SJSA1 (cell line): ENCODE measurements around the gene JSRP1. TPM values are rescaled to one million over a fixed set of nuclear protein-coding genes. Genes with fewer than 3 reads are reported as not detected.
A peak's percentile ranks its signal among the peaks of the same experiment; 100 is the strongest.

Source experiments
- DNase-seq, 2 experiments: peaks; one replicate each; pipeline ENCODE4 v3.0.0-alpha.2; 2015 to 2020; ENCODE audit warnings: low spot score in 2 of 2, low read depth in 1 of 2
- H3K27ac ChIP-seq: fragments of 250-450 bp; sonication (Bioruptor Pico); 2 replicates; pipeline ENCODE4 v1.5.1; 2020; ENCODE audit warnings: mild to moderate bottlenecking, moderate library complexity
- H3K27me3 ChIP-seq: fragments of 250-450 bp; sonication (Bioruptor Pico); replicated peaks from 2 replicates; pipeline ENCODE4 v1.5.1; 2020; ENCODE audit warnings: mild to moderate bottlenecking, moderate library complexity
- H3K36me3 ChIP-seq: fragments of 250-450 bp; sonication (Bioruptor Pico); 2 replicates; pipeline ENCODE4 v1.5.1; 2020; ENCODE audit warnings: mild to moderate bottlenecking
- H3K4me1 ChIP-seq: fragments of 250-450 bp; sonication (Bioruptor Pico); replicated peaks from 2 replicates; pipeline ENCODE4 v1.6.1; 2021; ENCODE audit warnings: mild to moderate bottlenecking
- H3K4me3 ChIP-seq: fragments of 250-450 bp; sonication (Bioruptor Pico); 2 replicates; pipeline ENCODE4 v1.5.1; 2020; ENCODE audit warnings: mild to moderate bottlenecking
- H3K9me3 ChIP-seq: fragments of 250-450 bp; sonication (Bioruptor Pico); replicated peaks from 2 replicates; pipeline ENCODE4 v1.5.1; 2020; ENCODE audit warnings: mild to moderate bottlenecking
- total RNA-seq: library from RNA; depleted of rRNA; stranded (reverse); fragments of >200 nt; shearing (Covaris generic); gene quantifications from 2 replicates; pipeline ENCODE4 v1.2.3, GENCODE V29; 2014; rRNA removed

The JSRP1 gene, protein sequence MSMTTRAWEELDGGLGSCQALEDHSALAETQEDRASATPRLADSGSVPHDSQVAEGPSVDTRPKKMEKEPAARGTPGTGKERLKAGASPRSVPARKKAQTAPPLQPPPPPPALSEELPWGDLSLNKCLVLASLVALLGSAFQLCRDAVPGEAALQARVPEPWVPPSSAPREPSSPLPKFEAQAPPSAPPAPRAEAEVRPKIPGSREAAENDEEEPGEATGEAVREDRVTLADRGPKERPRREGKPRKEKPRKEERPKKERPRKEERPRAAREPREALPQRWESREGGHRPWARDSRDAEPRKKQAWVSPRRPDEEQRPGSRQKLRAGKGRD
- not detected in 2 replicates for total RNA-seq

DNA sequence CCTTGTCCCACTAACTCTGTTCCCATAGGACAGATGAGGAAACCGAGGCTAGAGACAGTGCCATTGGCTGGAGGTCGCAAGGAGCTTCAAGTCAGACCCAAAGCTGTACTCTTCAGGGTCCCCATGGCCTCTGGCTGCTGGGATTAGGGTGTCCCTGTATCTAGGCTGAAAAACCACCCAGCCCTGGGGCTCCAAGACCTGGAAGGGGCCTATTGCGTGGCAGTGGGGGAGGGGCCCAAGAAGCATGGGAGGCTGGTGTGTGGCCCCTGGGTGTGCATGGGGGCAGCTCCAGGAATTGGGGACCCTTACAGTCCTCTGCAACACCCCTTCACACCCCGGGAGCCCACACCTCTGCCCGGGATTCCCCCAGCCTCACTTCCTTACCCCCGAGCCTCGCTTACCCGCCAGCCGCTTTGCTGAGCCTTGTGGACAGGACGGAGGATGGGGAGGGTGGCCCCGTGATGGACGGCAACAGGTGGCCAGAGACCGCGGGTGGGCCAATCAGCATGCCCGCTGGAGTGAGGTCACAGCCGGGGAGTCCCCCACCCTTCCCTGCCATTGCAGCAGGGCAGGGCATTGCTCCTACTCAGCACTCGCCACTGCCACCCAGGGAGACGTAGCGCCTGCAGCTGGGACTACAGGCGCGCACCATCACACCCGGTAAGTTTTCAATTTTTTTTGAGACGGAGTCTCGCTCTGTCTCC is at the start of gene JSRP1:
JSRP1 (minus strand) TSS at position 436 of the 704 bp plus-strand sequence. CDS start 1,103 bp downstream, outside the sequence.
- DNase-seq, result peak in 1 of 2 experiments; percentile 45
- Histone ChIP-seq H3K4me1 (peaks cover 9% of the 10 kb centered on the region; the same call in 1 of the 2 replicates), H3K9me3 (no peaks in the 10 kb centered on the region), H3K27ac (no peak within 1 kb of the TSS), H3K4me3 (no peak within 1 kb of the TSS), H3K27me3 (no peaks in the 10 kb centered on the region), H3K36me3 (no peaks in the 10 kb centered on the region)

DNA sequence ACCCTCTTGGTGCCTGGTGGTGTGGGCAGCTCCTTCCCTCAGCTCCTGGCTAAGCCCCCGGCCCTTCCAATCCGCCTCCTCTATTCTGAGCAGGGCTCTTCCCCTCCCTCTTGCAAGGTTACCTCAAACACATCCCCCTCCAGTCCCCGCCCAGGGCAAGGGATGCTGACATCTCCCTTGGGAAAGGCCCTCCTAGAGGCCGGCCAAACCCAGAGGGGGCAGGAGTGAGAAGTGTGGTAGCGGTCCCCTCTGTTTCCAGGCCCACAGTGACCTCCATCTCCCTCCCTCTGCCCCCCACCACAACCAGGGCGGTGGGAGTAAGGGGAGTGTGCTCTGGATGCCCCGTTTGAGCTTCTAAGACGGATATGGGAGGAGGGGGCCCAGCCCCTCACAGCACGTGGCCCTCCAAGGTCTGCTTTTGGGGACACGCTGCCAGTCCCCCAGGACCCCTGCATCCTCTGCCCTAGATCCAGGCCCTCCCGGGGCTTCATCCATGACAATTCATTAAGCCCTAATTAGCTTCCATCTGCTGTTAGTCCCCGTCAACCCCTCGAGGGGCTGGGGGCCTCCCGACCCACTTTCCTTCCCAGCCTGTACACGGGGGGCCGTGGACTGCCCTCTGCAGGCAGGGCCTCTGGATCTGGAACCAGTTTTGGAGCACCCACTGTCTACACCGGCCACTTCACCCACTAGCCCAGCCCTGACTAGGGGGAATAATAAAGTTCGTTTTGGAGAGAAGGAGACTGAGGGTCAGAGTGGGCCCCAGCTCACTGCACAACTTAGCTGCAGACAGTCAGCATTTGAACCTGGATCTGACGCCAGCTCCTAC is 49.4 kb upstream of the JSRP1 start:
- H3K4me3 ChIP-seq, result no peak overlapping the region
- peaks cover 25% of the 10 kb centered on the region for H3K27me3 ChIP-seq
- no peak overlapping the region for H3K27ac ChIP-seq
- no peaks in the 10 kb centered on the region; the same call in 1 of the 2 replicates for H3K9me3 ChIP-seq
- H3K36me3 ChIP-seq, result no peaks in the 10 kb centered on the region
- H3K4me1 ChIP-seq, result peaks cover 3% of the 10 kb centered on the region; the same call in 1 of the 2 replicates
- DNase-seq, result no peak

DNA sequence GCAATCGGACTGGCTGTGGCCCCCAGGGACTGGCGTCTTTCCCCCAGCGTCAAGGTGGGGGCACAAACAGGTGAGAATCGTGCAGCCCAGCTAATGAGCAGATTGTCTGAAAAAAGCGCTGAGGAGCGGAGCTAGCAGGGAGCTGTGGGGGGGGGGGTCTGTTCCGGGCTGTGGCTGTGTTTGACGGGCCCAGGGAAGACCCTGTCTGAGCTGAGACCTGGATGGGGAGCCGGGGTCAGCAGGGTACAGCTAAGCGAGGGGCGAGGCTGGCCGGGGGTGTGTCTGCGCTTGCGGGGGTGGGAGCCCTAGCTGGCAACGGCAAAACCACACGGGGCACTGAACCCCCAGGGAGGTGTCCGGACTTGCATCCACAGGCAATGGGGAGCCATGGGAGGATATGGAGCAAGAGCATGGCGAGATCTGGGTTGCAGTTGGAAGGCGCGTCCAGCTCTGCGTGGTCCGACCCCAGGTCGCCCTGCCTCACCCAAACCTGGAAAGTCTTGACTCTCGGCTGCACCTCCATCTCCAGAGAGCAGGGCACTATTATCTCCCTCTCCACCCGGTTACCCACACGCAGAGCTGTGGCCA is 47.1 kb upstream of the JSRP1 start:
- no peak overlapping the region for H3K4me3 ChIP-seq
- H3K4me1 ChIP-seq, result peaks cover 2% of the 10 kb centered on the region; the same call in 1 of the 2 replicates
- DNase-seq, result no peak
- H3K27ac ChIP-seq, result no peak overlapping the region
- H3K27me3 ChIP-seq, result peaks cover 23% of the 10 kb centered on the region
- no peaks in the 10 kb centered on the region for H3K36me3 ChIP-seq
- no peaks in the 10 kb centered on the region; the same call in 1 of the 2 replicates for H3K9me3 ChIP-seq

DNA sequence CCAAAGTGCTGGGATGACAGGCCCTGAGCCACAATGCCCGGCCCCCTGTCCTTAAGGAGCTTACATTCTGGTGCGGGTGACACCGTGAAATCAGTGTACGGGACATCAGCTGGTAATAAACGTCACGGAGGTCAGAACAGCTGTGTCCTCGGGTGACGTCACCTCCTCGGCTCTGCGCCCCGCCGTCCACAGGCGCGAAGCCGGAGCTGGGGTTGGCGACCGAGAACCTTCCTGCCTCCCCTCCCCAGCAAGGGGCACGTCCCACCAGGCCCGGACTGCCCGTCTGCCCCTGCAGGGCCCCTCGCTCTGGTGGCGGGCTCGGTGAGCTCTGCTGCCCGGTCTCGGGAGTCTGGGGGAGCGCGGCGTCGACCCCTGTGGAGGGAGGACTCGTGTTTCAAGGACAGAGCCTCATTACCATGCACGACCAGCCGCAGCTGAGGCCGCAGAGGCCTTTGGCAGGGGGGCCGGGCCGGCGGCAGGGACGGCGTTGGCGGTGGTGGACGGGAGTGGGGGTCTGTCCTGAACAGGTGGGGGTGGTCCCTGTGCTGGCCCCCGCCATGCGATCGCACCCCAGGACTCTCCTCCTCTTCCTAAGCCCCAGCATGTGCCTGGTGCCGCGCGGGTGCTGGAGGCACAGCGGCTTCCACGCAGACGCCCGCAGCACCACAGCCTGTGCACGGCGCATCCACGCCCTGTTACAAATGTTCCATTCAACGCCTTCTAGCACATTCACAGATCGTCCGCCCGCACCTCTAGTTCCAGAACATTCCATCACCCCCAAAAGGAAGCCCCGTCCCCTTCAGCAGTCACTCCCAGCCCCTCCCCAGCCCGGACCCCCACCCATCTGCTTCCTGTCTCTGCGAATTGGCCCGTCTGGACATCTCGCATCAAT is 46.3 kb upstream of the JSRP1 start:
- Histone ChIP-seq H3K36me3 (no peaks in the 10 kb centered on the region), H3K4me1 (no peaks in the 10 kb centered on the region), H3K9me3 (no peaks in the 10 kb centered on the region), H3K27ac (no peak overlapping the region), H3K27me3 (peaks cover 18% of the 10 kb centered on the region), H3K4me3 (no peak overlapping the region)
- no peak for DNase-seq

DNA sequence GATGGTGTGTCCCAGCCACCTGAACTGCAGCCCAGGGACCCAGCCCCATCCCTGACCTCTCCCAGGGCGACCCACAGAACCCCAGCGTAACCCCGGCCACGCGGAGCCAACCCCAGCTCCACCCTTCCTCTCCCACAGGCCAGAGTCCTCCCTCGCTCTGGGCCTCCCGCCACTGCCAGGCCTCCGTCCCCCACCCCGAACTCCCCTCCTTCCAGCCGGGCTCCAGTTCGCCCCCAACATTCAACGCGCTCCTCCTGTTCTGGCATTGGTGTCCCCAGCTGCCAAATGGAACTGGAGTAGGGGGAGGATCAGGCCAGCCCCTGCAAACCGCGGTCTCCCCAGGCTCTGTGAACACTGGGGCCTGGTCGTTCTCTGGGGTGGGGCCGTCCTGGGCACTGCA is 44.3 kb upstream of the JSRP1 start:
- DNase-seq, result no peak
- no peaks in the 10 kb centered on the region for H3K27me3 ChIP-seq
- H3K9me3 ChIP-seq, result no peaks in the 10 kb centered on the region
- H3K27ac ChIP-seq, result no peak overlapping the region
- H3K4me3 ChIP-seq, result no peak overlapping the region
- H3K4me1 ChIP-seq, result no peaks in the 10 kb centered on the region
- H3K36me3 ChIP-seq, result no peaks in the 10 kb centered on the region

DNA sequence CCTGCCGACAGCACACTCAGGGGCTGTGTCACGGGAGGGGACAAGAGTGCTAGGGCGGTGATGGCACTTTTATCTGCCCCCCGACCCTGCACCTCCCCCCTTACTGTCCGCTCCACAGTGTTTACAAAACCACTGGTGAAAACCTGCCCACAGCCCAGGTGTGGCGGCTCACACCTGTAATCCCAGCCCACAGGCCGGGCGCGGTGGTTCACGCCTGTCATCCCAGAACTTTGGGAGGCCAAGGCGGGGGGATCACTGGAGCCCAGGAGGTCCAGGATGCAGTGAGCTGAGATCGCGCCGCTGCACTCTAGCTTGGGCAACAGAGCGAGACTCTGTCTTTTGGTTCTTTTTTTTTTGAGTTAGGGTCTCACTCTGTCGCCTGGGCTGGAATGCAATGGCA is 39.9 kb upstream of the JSRP1 start:
- no peaks in the 10 kb centered on the region for H3K4me1 ChIP-seq
- H3K27ac ChIP-seq, result no peak overlapping the region
- no peak for DNase-seq
- no peaks in the 10 kb centered on the region for H3K36me3 ChIP-seq
- no peaks in the 10 kb centered on the region for H3K9me3 ChIP-seq
- no peak overlapping the region for H3K4me3 ChIP-seq
- H3K27me3 ChIP-seq, result no peaks in the 10 kb centered on the region

DNA sequence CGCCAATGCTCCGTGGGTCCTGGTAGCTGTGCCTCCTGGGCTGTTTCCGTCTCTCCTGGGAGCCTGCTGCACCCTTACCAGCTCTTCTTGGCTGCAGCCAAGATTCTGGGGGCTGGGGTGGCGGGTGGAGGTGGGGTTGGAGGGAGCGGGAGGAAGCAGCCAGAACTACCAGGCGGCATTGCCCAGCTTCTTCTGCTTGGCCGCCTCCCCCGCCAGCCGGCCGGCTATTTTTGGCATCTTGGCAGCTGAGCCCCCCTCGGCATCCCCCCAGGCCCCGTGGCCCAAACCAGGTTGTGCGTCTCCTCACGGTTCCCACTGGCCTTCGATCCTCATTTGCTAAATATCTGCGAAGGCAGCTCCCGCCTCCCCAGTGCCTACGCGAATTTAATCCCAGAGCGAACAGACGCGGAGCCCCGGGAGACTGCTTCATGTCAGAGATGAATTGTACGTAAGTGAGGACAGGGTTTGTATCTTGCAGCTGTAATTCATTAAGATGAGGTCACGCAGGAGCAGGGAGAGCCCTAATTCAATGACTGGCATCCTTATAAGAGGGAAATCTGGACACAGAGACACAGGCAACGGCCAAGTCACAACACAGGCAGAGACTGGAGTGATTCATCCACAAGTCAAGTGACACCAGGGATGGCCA is 38.6 kb upstream of the JSRP1 start:
- no peak overlapping the region for H3K4me3 ChIP-seq
- H3K27ac ChIP-seq, result no peak overlapping the region
- no peaks in the 10 kb centered on the region; the same call in 1 of the 2 replicates for H3K27me3 ChIP-seq
- no peaks in the 10 kb centered on the region for H3K36me3 ChIP-seq
- H3K4me1 ChIP-seq, result no peaks in the 10 kb centered on the region
- no peaks in the 10 kb centered on the region for H3K9me3 ChIP-seq
- no peak for DNase-seq

DNA sequence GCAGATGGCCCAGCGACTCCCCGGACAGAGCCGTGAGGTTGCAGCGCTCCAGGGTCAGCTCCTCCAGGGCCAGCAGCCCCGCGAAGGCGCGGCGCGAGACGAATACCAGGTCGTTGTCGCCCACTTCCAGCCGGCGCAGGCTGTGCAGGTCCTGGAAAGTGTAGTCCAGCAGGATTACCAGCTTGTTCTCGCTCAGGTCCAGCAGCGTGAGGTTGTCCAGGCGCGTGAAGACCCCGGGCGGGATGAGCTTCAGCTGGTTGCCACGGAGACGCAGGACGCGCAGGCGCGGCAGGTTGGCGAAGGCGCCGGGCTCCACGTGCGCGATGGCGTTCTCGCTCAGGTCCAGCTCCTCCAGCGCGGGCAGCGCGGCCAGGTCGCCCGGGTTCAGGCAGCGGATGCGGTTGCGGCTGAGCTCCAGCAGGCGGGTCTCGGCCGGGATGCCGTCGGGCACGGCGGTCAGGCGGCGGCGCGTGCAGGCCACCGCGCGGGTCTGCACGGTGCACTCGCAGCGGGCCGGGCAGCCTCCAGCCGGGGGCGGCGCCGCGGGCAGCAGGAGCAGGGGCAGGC is 35.1 kb upstream of the JSRP1 start:
- H3K4me1 ChIP-seq, result no peaks in the 10 kb centered on the region
- no peak overlapping the region for H3K4me3 ChIP-seq
- no peak for DNase-seq
- H3K27ac ChIP-seq, result no peak overlapping the region
- no peaks in the 10 kb centered on the region for H3K36me3 ChIP-seq
- H3K27me3 ChIP-seq, result no peaks in the 10 kb centered on the region; the same call in 1 of the 2 replicates
- no peaks in the 10 kb centered on the region for H3K9me3 ChIP-seq

DNA sequence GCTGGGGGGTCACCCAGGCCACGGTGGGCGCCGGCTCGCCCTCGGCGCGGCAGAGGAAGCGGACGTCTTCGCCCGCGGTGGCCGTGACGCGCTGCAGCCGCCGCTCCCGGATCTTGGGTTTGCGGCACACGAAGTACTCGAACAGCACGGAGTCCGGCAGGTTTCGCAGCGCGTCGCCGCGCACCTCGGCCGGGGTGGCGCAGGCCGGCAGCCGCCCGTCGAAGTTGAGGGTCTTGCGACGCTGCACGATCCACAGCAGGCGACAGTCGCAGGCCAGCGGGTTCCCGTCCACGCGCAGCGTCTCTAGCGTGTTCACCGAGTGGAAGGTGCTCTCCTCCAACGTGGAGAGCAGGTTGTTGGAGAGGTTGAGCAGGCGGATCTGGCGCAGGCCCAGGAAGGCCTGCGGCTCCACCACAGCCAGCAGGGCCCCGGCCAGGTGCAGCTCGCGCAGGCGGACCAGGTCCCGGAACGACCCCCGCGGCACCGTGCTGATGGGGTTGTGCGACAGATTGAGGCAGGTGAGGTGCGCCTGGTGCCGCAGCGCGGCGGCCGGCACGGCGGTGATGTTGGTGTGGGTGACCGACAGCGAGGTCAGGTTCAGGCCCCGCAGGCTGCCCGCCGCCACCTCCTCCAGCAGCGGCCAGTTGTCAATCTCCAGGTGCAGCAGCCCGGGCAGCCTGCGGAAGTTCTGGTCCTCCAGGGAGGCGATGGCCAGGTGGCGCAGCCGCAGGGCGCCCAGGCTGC is 34.4 kb upstream of the JSRP1 start:
- Histone ChIP-seq H3K9me3 (no peaks in the 10 kb centered on the region), H3K4me3 (no peak overlapping the region), H3K27me3 (no peaks in the 10 kb centered on the region; the same call in 1 of the 2 replicates), H3K27ac (no peak overlapping the region), H3K36me3 (no peaks in the 10 kb centered on the region), H3K4me1 (no peaks in the 10 kb centered on the region)
- DNase-seq, result no peak

DNA sequence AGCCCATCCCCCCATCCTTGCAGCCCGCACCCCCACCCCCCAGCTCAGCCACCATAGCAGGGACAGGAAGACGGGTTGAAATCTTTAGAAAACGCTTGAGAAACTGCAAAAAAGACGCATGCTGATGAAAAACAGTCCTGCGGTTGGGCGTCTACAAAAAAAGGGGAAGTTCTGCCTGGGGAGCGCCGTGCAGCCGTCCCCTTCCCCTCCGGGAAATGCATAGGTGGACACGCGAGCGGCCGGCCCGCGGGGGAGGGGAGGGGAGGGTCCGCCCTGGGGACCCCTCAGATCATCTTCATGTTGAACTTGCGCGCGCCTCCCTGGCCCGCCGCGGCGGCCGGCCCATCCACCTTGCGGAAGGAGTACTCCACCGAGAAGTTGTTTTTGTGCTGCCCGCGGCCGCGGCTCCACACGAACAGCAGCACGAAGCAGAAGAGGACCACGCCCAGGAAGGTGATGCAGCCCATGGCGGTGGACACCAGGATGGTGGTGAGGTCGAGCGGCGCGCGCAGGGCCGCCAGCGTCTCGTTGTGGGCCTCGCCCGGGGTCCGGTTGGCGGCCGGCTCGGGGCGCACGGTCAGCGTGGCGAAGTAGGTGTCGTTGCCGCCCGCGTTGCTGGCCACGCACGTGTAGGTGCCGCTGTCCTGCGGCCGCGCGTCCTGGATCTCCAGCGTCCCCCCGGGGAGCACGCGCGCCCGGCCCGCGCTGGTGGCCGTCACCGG is 33.7 kb upstream of the JSRP1 start:
- no peak overlapping the region for H3K4me3 ChIP-seq
- no peaks in the 10 kb centered on the region; the same call in 1 of the 2 replicates for H3K27me3 ChIP-seq

More for the DNA sequence above, 33.7 kb upstream of the JSRP1 start:
- Histone ChIP-seq H3K9me3 (no peaks in the 10 kb centered on the region), H3K36me3 (no peaks in the 10 kb centered on the region), H3K27ac (no peak overlapping the region), H3K4me1 (no peaks in the 10 kb centered on the region)
- no peak for DNase-seq
